HCT116 (cell line): ENCODE data around the gene SEC14L1. TPM values are rescaled to one million over a fixed set of nuclear protein-coding genes. Genes with fewer than 3 reads are reported as not detected.

ENCODE experiments used
- ATAC-seq: fragments of 200-7000 bp; cut with Tn5 transposase; 2 replicates; pipeline ENCODE4 v1.9.1; 2020; ENCODE audit warnings: mild to moderate bottlenecking, moderate library complexity
- BruUV-seq: library from RNA; stranded (reverse); fragments of 400-500 nt; replicated peaks from 2 replicates; lab custom pipeline; 2021; lab: Mats Ljungman, UMichigan
- CTCF ChIA-PET: fragments of 300-600 bp; sonication (Branson Sonifier 250); formaldehyde crosslinking; loops from one replicate; lab custom pipeline; 2021; ENCODE audit warnings: antibody characterized with exemption; lab: Charles Lee
- POLR2A ChIA-PET: fragments of 300-600, 350-600 bp; sonication (Branson Sonifier 250); formaldehyde crosslinking; loops from one replicate; lab custom pipeline; 2021; ENCODE audit warnings: antibody characterized with exemption; lab: Charles Lee
- RAD21 ChIA-PET, 2 experiments: fragments of 300-600 bp; sonication (Branson Sonifier 250); formaldehyde crosslinking; loops; one replicate each; lab custom pipeline; 2023; ENCODE audit warnings: low total read pairs in 2 of 2; ENCODE audit not compliant: uncharacterized antibody in 2 of 2, unreplicated experiment in 2 of 2, low non-redundant PET in 1 of 2; lab: Charles Lee
- DNase-seq: peaks from one replicate; pipeline ENCODE4 v3.0.0-alpha.2; 2010; ENCODE audit warnings: low read depth, low spot score
- H2AFZ ChIP-seq: fragments of 200-600 bp; shearing (Covaris generic), sonication (generic); 2 replicates; pipeline ENCODE4 v1.6.1; 2017; ENCODE audit warnings: low read depth, mixed run types, mixed read lengths, antibody characterized with exemption, low read length; ENCODE audit not compliant: poor library complexity, severe bottlenecking
- H3K27ac ChIP-seq: 2 replicates; pipeline ENCODE4 v1.5.1; 2012; ENCODE audit warnings: low read depth, low read length
- H3K27me3 ChIP-seq: fragments of 200-600 bp; sonication (generic); 2 replicates; pipeline ENCODE4 v1.6.1; 2016; ENCODE audit warnings: mixed run types, low read length, mixed read lengths; ENCODE audit not compliant: insufficient read depth
- H3K36me3 ChIP-seq, 2 experiments: fragments of 200-500 bp in 1 of 2; fragments of 200-600 bp in 1 of 2; sonication (Bioruptor generic) in 1 of 2; sonication (generic) in 1 of 2; 2 replicates each; pipeline versions ENCODE4 v1.5.1 to v1.6.1; 2014 to 2016; ENCODE audit warnings: low read length in 2 of 2, inconsistent platforms in 1 of 2, mixed read lengths in 1 of 2, mixed run types in 1 of 2; ENCODE audit not compliant: insufficient read depth in 2 of 2, control insufficient read depth in 1 of 2
- H3K4me1 ChIP-seq, 2 experiments: fragments of 200-600 bp in 1 of 2; sonication (generic) in 1 of 2; 2 replicates each; pipeline versions ENCODE4 v1.5.1 to v1.6.1; 2012 to 2017; ENCODE audit warnings: low read length in 2 of 2, inconsistent platforms in 1 of 2, mild to moderate bottlenecking in 1 of 2, mixed read lengths in 1 of 2, mixed run types in 1 of 2, moderate library complexity in 1 of 2; ENCODE audit not compliant: insufficient read depth in 2 of 2, control insufficient read depth in 1 of 2
- H3K4me2 ChIP-seq: fragments of 200-600 bp; sonication (generic); 2 replicates; pipeline ENCODE4 v1.6.1; 2017; ENCODE audit warnings: mixed run types, low read length, mixed read lengths
- H3K4me3 ChIP-seq, 2 experiments: fragments of 200-600 bp in 1 of 2; sonication (generic) in 1 of 2; replicated peaks in 1 of 2; 2 replicates each; pipeline ENCODE4 v1.5.1; 2011 to 2016; ENCODE audit warnings: low read length in 2 of 2, control low read depth in 1 of 2, low read depth in 1 of 2, mild to moderate bottlenecking in 1 of 2, mixed read lengths in 1 of 2, mixed run types in 1 of 2
- H3K79me2 ChIP-seq: fragments of 200-600 bp; sonication (generic); 2 replicates; pipeline ENCODE4 v1.6.1; 2017; ENCODE audit warnings: mild to moderate bottlenecking, mixed run types, low read length, moderate library complexity, mixed read lengths; ENCODE audit not compliant: insufficient read depth
- H3K9ac ChIP-seq: fragments of 200-600 bp; sonication (generic); 2 replicates; pipeline ENCODE4 v1.6.1; 2016; ENCODE audit warnings: low read length, mixed read lengths
- H3K9me2 ChIP-seq: fragments of 200-600 bp; sonication (generic), shearing (Covaris generic); 2 replicates; pipeline ENCODE4 v1.6.1; 2017; ENCODE audit warnings: mixed run types, mild to moderate bottlenecking, moderate library complexity; ENCODE audit not compliant: insufficient read depth
- H3K9me3 ChIP-seq, 2 experiments: fragments of 200-500 bp in 1 of 2; fragments of 200-600 bp in 1 of 2; sonication (Bioruptor generic) in 1 of 2; sonication (generic) in 1 of 2; 2 replicates each; pipeline ENCODE4 v1.6.1; 2014 to 2017; ENCODE audit warnings: low read length in 2 of 2, mixed read lengths in 2 of 2, inconsistent platforms in 1 of 2, low read depth in 1 of 2, mild to moderate bottlenecking in 1 of 2, mixed run types in 1 of 2, moderate library complexity in 1 of 2; ENCODE audit not compliant: control insufficient read depth in 1 of 2, insufficient read depth in 1 of 2
- H4K20me1 ChIP-seq: fragments of 200-600 bp; sonication (generic), shearing (Covaris generic); 2 replicates; pipeline ENCODE4 v1.6.1; 2017; ENCODE audit warnings: mixed run types, mild to moderate bottlenecking, moderate library complexity; ENCODE audit not compliant: insufficient read depth
- CBX3 ChIP-seq: IDR thresholded peaks from 2 replicates; pipeline ENCODE4 v1.6.1; 2012; ENCODE audit warnings: low read depth
- CEBPB ChIP-seq: IDR thresholded peaks from 2 replicates; pipeline ENCODE4 v1.6.1; 2012; ENCODE audit warnings: low read depth
- FOSL1 ChIP-seq: IDR thresholded peaks from 2 replicates; pipeline ENCODE4 v1.6.1; 2012; ENCODE audit warnings: low read depth
- SIN3A ChIP-seq: IDR thresholded peaks from 2 replicates; pipeline ENCODE4 v1.6.1; 2012; ENCODE audit warnings: low read depth
- SRF ChIP-seq: IDR thresholded peaks from 2 replicates; pipeline ENCODE4 v1.6.1; 2012; ENCODE audit warnings: low read depth
- TCF7L2 ChIP-seq: IDR thresholded peaks from 2 replicates; pipeline ENCODE4 v1.7.0; 2011; ENCODE audit warnings: borderline replicate concordance, inconsistent platforms; ENCODE audit not compliant: insufficient read depth, insufficient read length; ENCODE audit errors: extremely low read depth
- ZBTB33 ChIP-seq: IDR thresholded peaks from 2 replicates; pipeline ENCODE4 v1.6.1; 2011; ENCODE audit warnings: mild to moderate bottlenecking, low read length, moderate library complexity; ENCODE audit not compliant: insufficient replicate concordance; ENCODE audit errors: extremely low read depth
- ZFX ChIP-seq: fragments of 450-650 bp; IDR thresholded peaks from 2 replicates; pipeline ENCODE4 v1.6.1; 2017
- ZNF274 ChIP-seq: fragments of 200-500 bp; sonication (Bioruptor generic); IDR thresholded peaks from 2 replicates; pipeline ENCODE4 v1.6.1; 2014; ENCODE audit warnings: mild to moderate bottlenecking, low read depth, low read length, inconsistent platforms
- intact Hi-C: fragments of 100-400 bp; cut with micrococcal nuclease; formaldehyde crosslinking; loops from 2 replicates; pipeline ENCODE4 v1.10.0; 2022
- total RNA-seq: library from RNA; stranded (reverse); gene quantifications from one replicate; pipeline ENCODE4 v1.2.1, GENCODE V29; 2021; ENCODE audit not compliant: unreplicated experiment

SEC14L1 gene
- total RNA-seq, 1 experiment from 2014 or later: 59.7 TPM

DNA sequence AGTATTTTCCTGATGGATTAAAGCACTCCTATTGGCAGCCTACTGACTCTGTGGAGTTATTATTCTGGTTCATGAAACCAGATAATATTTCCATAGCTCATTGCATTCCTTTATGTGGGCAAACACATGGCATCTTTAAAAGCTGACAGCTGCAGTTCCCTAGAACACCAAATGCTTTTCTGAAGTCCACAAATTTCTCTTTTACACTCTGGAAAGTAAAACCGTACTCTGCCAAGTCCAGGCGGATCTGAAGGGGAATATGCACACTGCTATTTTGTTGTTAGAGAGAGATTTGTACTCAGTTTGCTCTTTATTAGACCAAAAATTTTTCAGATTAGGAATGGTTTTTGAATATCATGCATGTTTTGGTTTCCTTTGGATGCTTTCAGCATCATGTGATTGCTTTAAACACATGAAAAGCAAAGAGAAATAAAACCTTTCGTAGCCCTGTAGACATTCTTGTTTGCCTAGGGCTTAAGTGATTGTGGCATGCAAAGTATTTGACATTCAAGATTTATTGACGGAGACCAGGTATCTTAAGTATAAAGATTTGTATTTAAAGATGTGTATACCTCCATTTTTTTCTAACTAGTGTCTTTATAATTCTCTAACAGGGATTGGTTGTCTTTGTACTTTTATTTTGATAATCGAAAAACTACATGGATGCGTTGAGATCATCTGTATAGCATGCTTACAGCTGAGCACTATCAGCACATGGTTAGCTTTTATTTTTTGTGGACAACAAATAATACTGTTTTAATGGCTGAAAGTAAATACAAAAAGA, 19.5 kb downstream of the SEC14L1 start:
- ChIA-PET RAD21 (no interaction called here), POLR2A (no interaction called here), CTCF (no interaction called here)
- Histone ChIP-seq H3K4me1 (no peaks in the 10 kb centered on the region), H3K36me3 (no peaks in the 10 kb centered on the region), H3K9ac (no peak overlapping the region), H3K4me2 (no peak overlapping the region), H3K27ac (no peak overlapping the region), H2AFZ (no peak overlapping the region), H3K4me3 (no peak overlapping the region), H3K27me3 (no peaks in the 10 kb centered on the region), H3K79me2 (peaks cover 27% of the 10 kb centered on the region), H4K20me1 (no peaks in the 10 kb centered on the region), H3K9me2 (no peaks in the 10 kb centered on the region), H3K9me3 (no peaks in the 10 kb centered on the region)
- TF ChIP-seq TCF7L2 (no peak), FOSL1 (no peak), ZNF274 (no peak), ZFX (no peak), CBX3 (no peak), SRF (no peak), SIN3A (no peak), CEBPB (no peak), ZBTB33 (no peak)
- intact Hi-C loops: no loop called here
- BruUV-seq: no TSS peak
- ATAC-seq (no peak), DNase-seq (no peak)
